ENCODE measurements around the gene GRK6.

GRK6 gene

GRCh38 chr5:177455036-177455660 is 28.7 kb downstream of the GRK6 start:
- DNase-seq, result peak in 1 of 2 experiments; percentile 25

- peak; percentile 49 to 77 for DNase-seq
Observed at GRCh38 chr5:177455661-177456590, 29.4 kb downstream of the GRK6 start.

GRCh38 chr5:177456591-177456964 is 30.1 kb downstream of the GRK6 start:
- no peak for DNase-seq

GRCh38 chr5:177456976-177457851 is 30.7 kb downstream of the GRK6 start:
- peak; percentile 96 to 97 for DNase-seq

GRCh38 chr5:177457852-177458681 is 31.6 kb downstream of the GRK6 start:
- DNase-seq, result no peak

- no peak for DNase-seq
Observed at GRCh38 chr5:177458912-177459350, 32.5 kb downstream of the GRK6 start.

GRCh38 chr5:177459357-177459756 is 32.9 kb downstream of the GRK6 start:
- DNase-seq, result no peak

GRCh38 chr5:177459819-177460628 is 33.5 kb downstream of the GRK6 start:
- DNase-seq, result no peak

GRCh38 chr5:177462021-177462670 is 35.7 kb downstream of the GRK6 start:
- no peak for DNase-seq

GRCh38 chr5:177465044-177465443 is 38.6 kb downstream of the GRK6 start:
- DNase-seq, result no peak

- no peak for DNase-seq
Observed at GRCh38 chr5:177466861-177467260, 40.4 kb downstream of the GRK6 start.

GRCh38 chr5:177467436-177467835 is 41.0 kb downstream of the GRK6 start:
- no peak for DNase-seq

GRCh38 chr5:177468329-177468684 is 41.8 kb downstream of the GRK6 start:
- DNase-seq, result no peak

GRCh38 chr5:177468685-177469628 is 42.5 kb downstream of the GRK6 start:
- DNase-seq, result peak; percentile 41 to 68

GRCh38 chr5:177469750-177470525 is 43.5 kb downstream of the GRK6 start:
- DNase-seq, result no peak

- DNase-seq, result no peak
Observed at GRCh38 chr5:177470759-177471536, 44.5 kb downstream of the GRK6 start.

- no peak for DNase-seq
Observed at GRCh38 chr5:177471610-177472356, 45.3 kb downstream of the GRK6 start.
